Measurements from ENCODE around the gene TNRC6A. TPM values are rescaled to one million over a fixed set of nuclear protein-coding genes. Genes with fewer than 3 reads are reported as not detected.
A peak's percentile ranks its signal among the peaks of the same experiment; 100 is the strongest.

The TNRC6A gene
- total RNA-seq, 6 experiments from 2014 or later = 17.0 to 38.4 (median 23.1) TPM

- DNase-seq = no peak
- Histone ChIP-seq H3K27me3 (no peaks in the 10 kb centered on the region), H3K4me1 (peaks cover 0 to 14% (median 0%) of the 10 kb centered on the region in 4 donors), H3K4me3 (no peak overlapping the region), H3K27ac (no peak overlapping the region), H3K9me3 (no peaks in the 10 kb centered on the region), H3K36me3 (no peaks in the 10 kb centered on the region)
- no peak for ATAC-seq
- WGBS (ENCODE audit: insufficient coverage, low coverage, low lambda C conversion rate, missing lambda C conversion rate) = 88% methylated on average over 6 of the region's 6 CpGs
- intact Hi-C loops (cut with DNase I) = no loop called here
- TF ChIP-seq CTCF (IDR thresholded peaks at IDR 0.05) (no peak), POLR2A (IDR thresholded peaks at IDR 0.05) (no peak)
These were observed 107.4 kb downstream of the TNRC6A start for GRCh38 chr16:24836836-24837235.

- H3K27ac ChIP-seq = no peak overlapping the region
- intact Hi-C loops (cut with DNase I) = no loop called here
- 88% methylated on average over 7 of the region's 9 CpGs for WGBS (ENCODE audit: insufficient coverage, low coverage, low lambda C conversion rate, missing lambda C conversion rate)
- DNase-seq (no peak), ATAC-seq (no peak)
- H3K36me3 ChIP-seq = no peaks in the 10 kb centered on the region
- peaks cover 0 to 14% (median 0%) of the 10 kb centered on the region in 4 donors for H3K4me1 ChIP-seq
- H3K27me3 ChIP-seq = no peaks in the 10 kb centered on the region
- no peak overlapping the region for H3K4me3 ChIP-seq
- H3K9me3 ChIP-seq = no peaks in the 10 kb centered on the region
- TF ChIP-seq CTCF (IDR thresholded peaks at IDR 0.05) (no peak), POLR2A (IDR thresholded peaks at IDR 0.05) (no peak)
These were observed 108.5 kb downstream of the TNRC6A start for GRCh38 chr16:24837969-24838368.

GRCh38 chr16:24838554-24839266 lies 109.3 kb downstream of the TNRC6A start:
- 3% methylated on average over 3 of the region's 5 CpGs for WGBS (ENCODE audit: insufficient coverage, low coverage, low lambda C conversion rate, missing lambda C conversion rate)
- H3K27ac ChIP-seq = peak overlapping the region; percentile 25 to 63 (median 57)

GRCh38 chr16:24839347-24839972 lies 110.0 kb downstream of the TNRC6A start:
- no peak for TF ChIP-seq POLR2A (IDR thresholded peaks at IDR 0.05)
- no peak for TF ChIP-seq CTCF (IDR thresholded peaks at IDR 0.05)
- intact Hi-C loops (cut with DNase I) = no loop called here
- DNase-seq (no peak), ATAC-seq (peak; percentile 61 to 69 (median 68))
- H3K4me1 ChIP-seq = peaks cover 0 to 14% (median 0%) of the 10 kb centered on the region in 4 donors
- H3K9me3 ChIP-seq = no peaks in the 10 kb centered on the region
- 50% methylated on average over 6 of the region's 7 CpGs for WGBS (ENCODE audit: insufficient coverage, low coverage, low lambda C conversion rate, missing lambda C conversion rate)
- H3K27ac ChIP-seq = peak overlapping the region; percentile 25 to 63 (median 57)
- H3K36me3 ChIP-seq = no peaks in the 10 kb centered on the region
- no peaks in the 10 kb centered on the region for H3K27me3 ChIP-seq
- H3K4me3 ChIP-seq = peak overlapping the region in 2 of 3 donors; percentile 24 to 47

More at GRCh38 chr16:24838554-24839266, 109.3 kb downstream of the TNRC6A start:
- Histone ChIP-seq H3K9me3 (no peaks in the 10 kb centered on the region), H3K4me1 (peaks cover 0 to 14% (median 0%) of the 10 kb centered on the region in 4 donors), H3K4me3 (peak overlapping the region in 2 of 3 donors; percentile 24 to 47), H3K27me3 (no peaks in the 10 kb centered on the region), H3K36me3 (no peaks in the 10 kb centered on the region)
- ATAC-seq = peak; percentile 74 to 84 (median 81)
- TF ChIP-seq POLR2A (IDR thresholded peaks at IDR 0.05) (no peak), CTCF (IDR thresholded peaks at IDR 0.05) (no peak)
- DNase-seq = no peak
- intact Hi-C loops (cut with DNase I) = no loop called here

Data from right lobe of liver (tissue), 6 donors.